Effector CD8-positive, alpha-beta T cell (primary cell): ENCODE results near the gene UBE2F.
"Not testable (repeated sequence)": the region's sequence is repeated elsewhere in the genome, so short reads cannot be mapped to it uniquely, and the experiment has no call there.

Experiments used
- DNase-seq: peaks from one replicate; lab custom pipeline; 2025; lab: John Stamatoyannopoulos, UW

The UBE2F gene

DNA sequence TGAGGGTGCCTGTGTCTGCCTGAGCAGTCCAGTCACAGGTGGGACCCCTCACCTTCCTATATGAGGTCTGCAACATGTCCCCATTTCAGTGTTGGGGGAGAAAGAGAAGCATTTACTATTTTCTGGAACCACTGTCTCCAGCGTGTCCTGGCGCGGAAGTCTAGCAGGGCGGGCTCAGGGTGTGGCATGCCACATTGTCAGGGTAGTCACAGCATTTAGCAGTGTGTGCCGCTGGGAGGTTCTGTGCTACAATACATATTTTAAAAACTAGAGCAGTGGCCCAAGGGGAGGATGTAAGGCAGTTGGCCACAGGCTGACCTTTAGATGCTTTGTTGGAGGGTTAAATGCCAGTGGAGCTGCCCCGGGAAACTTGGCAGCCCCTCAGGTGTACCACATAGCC, 12.5 kb downstream of the UBE2F start:
- no peak for DNase-seq

DNA sequence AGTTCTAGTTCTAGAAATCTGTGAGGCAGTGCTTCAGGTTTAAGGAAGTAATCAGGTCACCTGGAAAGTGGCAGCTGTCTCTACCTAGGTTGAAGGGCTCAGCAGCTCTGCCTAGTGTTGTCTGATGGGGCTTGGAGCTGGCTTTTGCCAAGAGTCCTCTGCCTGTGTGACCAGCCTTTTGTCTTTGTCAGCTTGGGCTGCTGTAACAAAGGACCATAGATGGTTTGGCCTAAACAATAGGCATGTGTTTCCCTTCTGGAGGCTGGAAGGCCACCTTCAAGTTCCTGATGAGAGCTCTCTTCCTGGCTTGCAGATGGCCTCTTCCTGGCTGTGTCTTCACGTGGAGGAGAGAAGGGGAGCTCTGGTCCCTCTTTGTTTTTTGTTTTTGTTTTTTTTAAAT, 13.3 kb downstream of the UBE2F start:
- no peak for DNase-seq

DNA sequence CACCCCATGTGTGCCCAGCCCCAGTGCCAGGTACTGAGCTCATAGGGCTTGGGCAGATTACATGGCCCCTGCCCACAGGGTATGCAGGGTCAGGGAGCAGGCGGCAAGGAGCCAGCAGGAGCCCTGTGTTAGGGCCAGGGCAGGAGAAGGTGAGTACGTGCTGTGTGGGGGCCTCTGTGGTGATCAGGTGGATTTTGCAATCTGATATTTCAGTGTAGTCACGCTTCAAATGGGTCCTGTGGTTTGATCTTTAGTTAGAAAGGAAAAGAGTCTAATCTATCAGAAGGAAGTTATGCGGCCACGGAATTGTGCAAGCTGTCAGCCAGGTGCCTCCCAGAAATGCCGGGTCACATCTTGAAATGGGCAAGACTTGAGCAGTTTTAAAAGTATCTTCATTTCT, 13.9 kb downstream of the UBE2F start:
- no peak for DNase-seq

DNA sequence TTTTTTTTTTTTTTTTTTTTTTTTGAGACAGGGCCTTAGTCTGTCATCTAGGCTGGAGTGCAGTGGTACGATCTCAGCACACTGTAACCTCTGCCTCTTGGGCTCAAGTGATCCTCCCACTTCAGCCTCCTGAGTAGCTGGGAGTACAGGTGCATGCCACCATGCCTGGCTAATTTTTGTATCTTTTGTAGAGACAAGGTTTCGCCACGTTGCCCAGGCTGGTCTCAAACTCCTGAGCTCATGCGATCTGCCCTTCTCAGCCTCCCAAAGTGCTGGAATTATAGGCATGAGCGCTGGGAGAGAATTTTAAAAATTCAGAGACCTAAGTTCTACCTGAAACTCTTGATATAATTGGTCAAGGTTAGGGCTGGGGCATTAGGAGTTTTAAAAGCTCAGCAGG, 14.8 kb downstream of the UBE2F start:
- DNase-seq: not testable (repeated sequence)

DNA sequence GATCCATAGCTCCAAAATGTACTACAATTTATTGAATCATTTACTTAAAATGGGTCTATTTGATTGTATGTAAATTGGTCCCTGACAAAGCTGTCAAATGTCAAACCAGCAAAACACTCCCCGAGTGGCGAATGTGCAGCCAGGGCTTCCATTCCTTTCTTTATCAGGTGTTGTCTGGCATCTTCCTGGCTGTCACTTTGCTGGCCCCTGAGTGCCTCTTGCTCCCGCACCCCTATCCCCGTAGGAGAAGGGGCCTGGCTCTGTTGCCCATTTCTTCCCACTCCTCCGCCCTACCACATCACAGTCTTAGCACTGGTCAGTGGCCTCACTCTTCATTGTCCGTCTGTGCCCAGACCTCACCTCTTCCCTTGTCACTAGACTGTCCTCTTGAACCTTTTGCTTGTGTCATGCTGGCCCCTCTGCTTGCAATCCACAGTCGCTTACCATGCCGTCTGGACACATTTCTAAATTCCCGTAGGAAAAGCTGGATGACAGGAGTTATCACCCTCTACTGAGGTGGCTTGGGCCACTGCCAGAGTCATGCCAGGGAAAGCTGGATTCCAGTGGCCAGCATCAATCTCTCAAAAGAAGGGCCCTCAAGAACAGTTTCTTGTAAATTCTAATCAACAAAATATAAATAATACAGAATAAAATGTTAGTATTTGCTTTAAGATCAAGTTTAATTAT, 15.4 kb downstream of the UBE2F start:
- DNase-seq: no peak

DNA sequence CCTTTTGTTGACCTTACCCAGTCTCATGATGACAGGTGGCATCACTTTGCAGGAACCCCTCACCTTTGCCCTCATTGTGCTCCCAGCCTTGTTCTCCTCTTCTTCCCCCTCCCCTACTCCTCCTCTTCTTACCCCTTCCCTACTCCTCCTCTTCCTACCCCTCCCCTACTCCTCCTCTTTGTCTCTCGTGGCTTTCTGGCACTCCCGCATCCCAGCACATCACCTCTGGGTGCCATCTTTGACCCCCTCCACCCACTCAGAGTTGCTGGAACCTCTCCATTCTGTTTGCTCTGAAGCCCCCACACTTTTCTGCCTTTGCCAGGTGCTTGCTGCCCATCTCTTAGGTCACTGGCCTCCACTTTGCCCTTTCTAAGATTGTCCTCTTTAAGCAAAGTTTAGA, 17.1 kb downstream of the UBE2F start:
- DNase-seq: no peak

DNA sequence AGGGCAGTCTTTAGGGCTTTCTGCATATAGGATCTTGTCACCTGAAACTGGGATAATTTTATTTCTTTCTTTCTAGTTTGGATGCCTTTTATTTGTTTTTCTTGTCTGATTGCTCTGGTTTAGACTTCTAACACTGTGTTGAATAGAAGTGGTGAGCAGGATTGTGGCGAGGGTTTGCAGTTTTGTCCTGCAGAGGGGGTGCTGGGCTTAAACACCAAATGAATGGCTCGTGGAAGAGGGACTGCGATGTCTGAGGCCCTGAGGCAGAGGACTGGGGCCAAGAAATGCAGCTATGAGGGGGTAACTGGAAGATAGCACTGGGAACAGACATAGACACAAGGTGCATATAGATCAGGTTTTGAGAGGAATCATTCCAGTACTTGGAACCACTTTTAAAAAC, 20.5 kb downstream of the UBE2F start:
- no peak for DNase-seq

DNA sequence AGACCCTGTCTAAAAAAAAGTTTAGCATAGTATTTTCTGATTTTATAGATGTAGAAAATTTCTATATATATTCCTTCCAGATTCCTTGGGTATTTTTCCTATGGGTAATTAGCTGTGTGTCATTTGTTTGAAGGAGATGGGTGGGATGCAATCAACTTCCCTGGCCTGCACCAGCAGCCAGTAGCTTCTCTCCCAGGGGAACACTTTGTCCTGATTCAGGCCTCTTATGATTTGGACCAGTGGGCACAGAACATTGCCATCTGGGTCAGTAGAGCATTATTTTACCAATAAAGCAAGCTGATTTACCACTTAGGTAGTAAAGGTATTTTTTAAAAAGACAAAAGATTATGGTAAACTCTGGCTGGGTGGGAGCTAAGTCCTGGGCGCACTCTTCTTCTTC, 26.9 kb downstream of the UBE2F start:
- DNase-seq: no peak

DNA sequence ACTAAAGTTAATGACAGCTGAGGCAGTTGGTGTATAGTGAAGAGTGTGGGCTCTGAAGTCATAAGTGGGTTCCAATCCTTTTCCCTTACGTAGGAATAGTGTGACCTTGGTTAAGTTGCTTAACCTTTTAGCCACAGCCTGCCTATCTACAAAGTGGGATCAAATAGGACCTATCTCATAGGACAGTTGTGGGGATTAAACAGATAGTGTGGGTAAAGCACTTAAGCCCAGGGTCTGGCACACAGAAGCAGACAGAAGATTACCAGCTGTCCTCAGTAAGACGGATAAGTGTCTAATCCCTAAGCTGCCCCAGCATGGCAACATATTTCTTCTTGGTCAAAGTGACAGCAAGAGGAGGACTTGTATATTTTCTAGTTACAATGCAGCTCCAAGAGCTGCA, 28.2 kb downstream of the UBE2F start:
- DNase-seq: no peak

DNA sequence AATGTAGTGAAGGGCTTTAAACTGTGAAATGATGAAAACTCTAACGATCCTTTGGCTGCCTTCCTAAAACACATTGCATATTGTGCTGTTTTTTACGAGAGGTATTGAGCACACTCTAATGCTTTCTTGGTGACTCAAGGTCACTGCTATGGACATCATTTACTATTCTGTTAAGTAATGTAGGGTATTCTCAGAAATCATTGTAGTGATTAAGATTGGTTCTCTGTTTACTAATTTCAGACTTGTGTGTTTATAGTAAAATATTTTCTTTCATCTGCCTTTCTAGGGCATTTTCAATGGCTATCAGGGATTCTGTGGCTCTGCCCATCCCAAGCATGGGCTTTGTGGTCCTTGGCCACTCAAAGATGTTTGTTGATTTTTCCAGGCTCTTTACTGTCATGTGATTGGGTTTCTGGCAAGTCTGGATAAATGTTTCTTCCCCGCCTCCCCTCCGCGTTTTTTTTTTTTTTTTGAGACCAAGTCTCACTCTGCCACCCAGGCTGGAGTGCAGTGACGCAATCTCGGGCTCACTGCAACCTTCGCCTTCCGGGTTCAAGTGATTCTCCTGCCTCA, 29.3 kb downstream of the UBE2F start:
- DNase-seq: no peak

DNA sequence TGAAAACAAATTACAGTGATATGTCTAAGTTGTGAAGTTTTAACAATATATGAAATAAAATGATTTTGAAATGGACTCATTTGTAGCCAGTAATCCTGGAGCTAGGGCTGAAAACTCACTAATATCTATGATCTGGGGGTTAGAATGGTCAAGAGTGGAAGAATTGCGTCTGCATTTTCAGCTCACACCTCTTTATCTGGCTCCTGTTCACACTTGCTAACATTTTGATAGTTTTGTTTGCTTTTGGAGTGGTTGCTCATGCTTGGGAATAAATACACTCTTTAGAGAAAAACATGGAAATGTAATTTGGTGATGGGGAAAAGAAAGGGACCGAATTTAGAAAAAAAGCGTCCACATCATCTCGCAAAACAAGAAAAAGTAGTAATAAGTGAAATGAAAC, 30.7 kb downstream of the UBE2F start:
- DNase-seq: no peak

DNA sequence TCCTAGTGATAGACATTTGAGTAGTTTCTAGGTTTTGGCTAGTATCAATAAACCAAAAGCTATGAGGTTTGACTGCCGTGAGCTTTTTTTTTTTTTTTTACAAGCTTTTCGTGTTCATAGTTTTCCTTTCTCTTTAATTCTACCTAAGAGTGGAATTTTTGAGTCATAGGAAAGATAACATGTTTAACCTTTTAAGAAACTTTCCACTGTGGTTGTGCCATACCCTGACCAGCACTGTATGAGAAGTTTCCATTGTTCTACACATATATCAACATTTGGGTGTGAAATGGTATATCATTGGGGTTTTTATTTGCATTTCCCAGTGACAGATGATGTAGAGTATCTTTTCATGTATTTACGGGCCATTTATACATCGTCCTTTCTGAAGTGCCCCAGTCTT, 31.7 kb downstream of the UBE2F start:
- DNase-seq: no peak

DNA sequence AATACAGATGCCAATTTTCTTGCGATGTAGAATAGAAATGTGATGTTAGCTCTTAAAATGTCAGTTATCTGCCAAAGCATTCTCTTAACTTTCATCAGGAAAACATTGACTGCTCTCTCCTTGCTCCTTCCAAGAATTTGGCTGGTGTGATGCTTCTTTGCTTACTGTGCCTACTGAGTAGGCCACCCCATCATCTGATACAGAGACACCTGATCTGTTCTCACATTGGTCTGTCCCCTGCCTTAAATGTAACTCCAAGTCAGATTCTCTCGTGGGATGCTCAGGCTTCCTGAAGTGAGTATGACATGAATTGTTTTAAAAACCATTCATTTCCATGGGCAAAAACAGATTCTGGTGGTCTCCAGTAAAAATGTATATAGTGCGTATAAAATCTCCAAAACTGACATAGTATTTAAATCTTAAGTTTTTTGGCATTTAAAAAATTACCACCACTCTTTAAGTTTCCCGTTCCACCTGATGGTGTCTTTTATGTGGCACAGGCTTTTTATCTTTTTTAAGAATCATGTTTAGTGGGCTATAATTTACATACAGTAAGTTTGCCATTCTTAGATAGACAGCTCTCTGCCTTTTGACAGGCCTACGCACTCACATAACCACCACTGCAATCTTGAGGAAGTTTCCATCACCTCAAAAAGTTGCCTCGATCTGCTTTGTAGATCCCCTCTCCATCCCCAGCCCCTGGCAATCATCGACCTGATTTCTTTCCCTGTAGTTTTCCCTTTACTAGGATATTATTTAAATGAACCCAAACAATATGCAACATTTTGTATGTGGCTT, 36.6 kb downstream of the UBE2F start:
- DNase-seq: no peak

DNA sequence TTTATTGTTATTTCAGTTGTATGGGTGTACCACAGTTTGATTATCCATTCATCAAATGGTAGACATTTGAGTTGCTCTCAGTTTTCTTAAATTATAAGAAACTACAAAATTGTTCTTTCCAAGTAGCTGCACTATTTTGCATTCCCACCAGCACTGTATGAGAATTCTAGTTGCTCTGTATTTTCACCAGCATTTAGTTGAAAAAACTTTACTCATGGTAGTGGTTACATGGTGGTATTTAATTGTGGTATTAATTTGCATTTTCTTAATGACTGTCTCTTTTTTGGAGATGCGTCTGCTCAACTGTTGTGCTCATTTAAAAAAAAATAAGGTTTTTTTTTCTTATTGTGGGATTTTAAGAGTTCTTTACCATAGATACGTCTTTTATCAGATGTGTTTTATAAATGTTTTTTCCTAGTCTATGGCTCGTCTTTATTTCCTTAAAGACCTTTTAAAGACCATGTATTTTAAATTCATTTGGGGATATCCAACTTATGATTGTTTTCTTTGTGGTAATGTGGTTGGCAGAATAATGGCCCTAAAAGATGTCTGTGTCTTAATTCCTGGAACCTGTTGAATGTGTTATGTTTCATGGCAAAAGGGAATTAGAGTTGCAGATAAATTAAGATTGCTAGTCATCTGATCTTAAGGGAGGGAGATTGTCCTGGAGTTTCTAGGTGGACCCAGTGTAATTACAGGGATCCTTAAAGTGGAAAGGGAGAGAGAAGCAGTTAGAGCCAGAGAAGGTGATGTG, 37.4 kb downstream of the UBE2F start:
- no peak for DNase-seq

DNA sequence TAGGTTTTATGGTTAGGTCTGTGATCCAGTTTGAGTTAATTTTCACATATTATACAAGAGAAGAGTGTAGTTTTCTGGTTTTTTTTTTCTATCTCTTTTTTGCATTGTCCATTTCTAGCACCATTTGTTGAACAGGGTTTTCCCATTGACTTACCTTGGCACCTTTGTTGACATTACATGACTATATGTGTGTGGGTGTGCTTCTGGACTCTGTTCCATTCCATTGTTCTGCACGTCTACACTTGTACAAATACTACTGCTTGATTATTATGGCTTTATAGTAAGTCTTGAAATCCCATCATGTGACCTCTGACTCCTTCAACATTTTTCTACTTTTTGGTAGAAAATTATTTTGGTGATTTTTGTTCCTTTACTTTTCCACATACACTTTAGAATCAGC, 38.7 kb downstream of the UBE2F start:
- no peak for DNase-seq

DNA sequence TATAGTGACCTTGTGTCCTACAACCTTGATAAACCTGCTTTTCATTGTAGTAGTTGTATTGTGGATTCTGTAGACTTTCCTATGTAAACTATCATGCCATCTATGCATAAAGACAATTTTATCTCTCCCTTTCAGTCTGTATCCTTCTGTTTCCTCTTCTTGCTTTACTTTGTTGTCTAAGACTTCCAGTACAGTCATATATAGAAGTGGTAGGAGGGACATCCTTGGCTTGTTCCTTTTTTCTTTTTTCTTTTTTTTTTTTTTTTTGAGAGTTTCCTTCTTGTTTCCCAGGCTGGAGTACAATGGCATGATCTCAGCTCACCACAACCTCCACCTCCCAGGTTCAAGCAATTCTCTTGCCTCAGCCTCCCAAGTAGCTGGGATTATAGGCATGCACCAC, 39.7 kb downstream of the UBE2F start:
- DNase-seq: no peak

DNA sequence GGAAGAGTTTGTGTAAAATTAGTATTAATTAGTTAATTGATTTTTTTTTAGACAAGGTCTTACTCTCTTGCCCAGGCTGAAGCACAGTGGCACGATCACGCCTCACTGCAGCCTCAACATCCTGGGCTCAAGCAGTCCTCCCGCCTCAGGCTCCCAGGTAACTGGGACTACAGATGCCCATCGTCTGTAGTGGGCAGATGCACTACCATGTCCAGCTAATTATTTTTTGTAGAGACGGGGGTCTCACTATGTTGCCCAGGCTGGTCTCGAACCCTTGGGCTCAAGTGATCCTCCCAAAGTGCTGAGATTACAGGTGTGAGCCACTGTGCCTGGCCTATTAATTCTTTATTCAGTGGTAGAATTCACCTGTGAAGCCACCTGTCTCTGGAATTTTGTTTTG, 41.1 kb downstream of the UBE2F start:
- DNase-seq: no peak

DNA sequence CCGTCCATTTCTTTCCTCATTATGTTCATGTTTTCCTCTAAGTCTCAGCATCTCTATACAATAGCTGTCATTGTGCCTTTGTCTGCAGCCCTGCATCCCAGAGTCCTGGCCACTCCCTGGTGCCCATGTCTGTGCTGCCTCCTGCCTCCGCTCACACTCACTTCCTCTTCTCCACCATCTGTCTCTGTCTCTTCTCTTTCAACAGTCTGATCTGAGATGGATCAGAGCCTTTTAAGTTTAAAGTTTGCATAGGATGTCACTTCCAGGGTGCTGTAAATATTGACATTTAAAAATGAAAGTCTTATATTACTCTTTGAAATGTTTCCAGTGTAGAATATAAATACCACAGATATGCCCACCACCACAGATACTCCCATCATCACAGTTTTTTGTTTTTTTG, 42.7 kb downstream of the UBE2F start:
- DNase-seq: no peak

DNA sequence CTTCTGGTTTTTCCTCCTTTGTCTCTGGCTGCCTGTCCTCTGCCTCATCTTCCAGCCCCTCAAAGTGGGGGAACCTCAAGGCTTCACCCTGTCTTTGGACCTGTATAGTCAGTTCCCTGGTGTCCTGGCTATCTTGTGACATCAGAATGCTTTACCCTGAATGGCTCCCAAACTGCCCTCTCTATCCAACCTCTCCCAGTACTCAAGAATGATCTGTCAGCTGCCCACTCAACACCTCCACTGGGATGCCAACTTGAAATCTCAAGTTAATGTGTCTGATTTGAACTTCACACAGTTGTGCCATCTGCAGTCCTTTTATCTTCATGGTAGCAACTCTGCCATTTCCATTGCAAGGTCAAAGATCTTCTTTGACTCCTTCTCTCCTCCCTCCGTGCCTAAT, 43.8 kb downstream of the UBE2F start:
- no peak for DNase-seq

DNA sequence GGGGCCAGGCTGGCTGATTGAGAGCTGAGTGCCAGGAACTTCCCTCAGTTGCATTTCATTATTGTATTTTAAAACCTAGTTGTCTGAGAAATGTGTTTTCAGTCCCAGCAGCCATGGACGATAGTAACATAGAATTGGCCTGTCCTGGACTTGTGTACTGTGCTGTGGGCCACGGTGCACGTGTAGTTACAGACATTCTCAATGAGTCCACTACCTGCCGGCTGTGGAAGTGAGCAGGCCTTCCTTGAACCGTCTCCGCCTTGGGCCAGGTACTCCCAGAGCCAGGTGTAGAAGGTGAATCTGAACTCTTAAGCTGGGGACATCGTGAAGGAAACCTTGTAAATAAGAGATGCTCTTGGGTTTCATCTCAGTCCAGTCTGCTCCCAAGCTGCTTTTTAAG, 47.0 kb downstream of the UBE2F start:
- no peak for DNase-seq

DNA sequence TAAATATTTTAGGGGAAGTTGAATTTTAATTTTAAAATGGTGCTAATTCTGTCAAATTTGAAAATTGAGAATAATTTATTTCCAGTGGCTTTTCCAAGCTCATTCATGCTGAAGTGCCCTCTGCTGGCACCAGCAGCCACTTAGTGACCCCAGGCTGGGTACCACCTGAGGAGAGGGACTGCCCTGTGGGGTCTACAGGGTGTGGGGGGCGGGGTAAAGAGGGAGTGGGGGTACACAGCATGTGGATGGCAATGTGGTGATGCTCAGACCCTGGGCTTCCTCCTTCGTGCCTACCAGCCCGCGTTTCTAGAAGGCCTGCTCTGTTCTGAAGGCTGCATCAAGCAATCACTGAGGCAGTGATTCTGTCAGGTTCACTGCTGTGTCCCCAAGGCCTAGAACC, 48.9 kb downstream of the UBE2F start:
- no peak for DNase-seq

DNA sequence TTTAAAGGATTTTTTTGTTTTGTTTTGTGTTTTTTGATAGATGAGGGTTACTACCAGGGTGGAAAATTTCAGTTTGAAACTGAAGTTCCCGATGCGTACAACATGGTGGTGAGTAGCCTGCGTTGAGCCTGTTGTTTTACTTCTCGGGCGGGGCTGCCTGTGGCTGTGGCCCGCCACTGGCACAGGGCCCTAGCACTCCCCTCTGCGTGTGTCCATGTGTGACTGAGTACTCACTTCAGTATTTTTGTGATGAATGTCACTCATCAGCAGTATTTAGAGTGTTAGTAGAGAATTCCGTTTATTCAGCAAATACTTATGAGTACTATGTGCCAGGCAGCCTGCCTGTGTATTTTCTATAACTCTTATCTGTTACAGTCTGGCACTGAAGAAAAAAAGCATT, 49.7 kb downstream of the UBE2F start:
- no peak for DNase-seq

DNA sequence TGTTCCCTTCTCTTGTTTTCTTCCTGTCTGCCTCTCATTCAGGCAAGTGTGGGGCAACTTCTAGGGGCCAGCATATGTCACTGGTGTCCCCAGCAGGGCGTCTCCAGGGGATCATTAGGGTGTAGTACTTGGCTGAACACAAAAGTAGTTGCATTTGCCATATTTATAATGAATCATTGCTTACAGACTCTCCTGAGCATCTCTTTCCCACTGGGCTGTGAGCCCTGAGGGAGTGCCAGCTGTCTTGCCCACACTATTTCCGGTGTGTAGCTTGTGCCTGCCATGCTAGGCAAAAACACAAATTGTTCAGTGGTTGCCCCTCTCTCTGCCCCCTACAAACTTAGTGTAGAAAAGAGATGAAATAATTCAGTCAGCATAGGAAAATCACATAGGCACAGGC, 53.1 kb downstream of the UBE2F start:
- no peak for DNase-seq
